K562 (cell line): ENCODE data around the gene ACTN2. TPM values are rescaled to one million over a fixed set of nuclear protein-coding genes. Genes with fewer than 3 reads are reported as not detected.

Experiments used
- DACH1 ChIP-seq: fragments of 450-650 bp; IDR thresholded peaks from 2 replicates; pipeline ENCODE4 v1.6.1; 2018; ENCODE audit not compliant: partially characterized antibody
- HDAC2 ChIP-seq: fragments of 450-650 bp; IDR thresholded peaks from 2 replicates; pipeline ENCODE4 v1.6.1; 2016; ENCODE audit warnings: mild to moderate bottlenecking
- NR2F6 ChIP-seq: fragments of 450-650 bp; formaldehyde crosslinking; IDR thresholded peaks from 2 replicates; pipeline ENCODE4 v1.4.0; 2020; ENCODE audit warnings: mild to moderate bottlenecking
- SIN3A ChIP-seq, 2 experiments: fragments of 150-350 bp in 1 of 2; IDR thresholded peaks; 2 replicates each; pipeline ENCODE4 v1.6.1; 2011 to 2016; ENCODE audit warnings: borderline replicate concordance in 2 of 2, low read depth in 2 of 2, low read length in 2 of 2, mild to moderate bottlenecking in 2 of 2, moderate library complexity in 2 of 2; ENCODE audit not compliant: control insufficient read depth in 1 of 2
- TCF3 ChIP-seq: sonication (generic); formaldehyde crosslinking; IDR thresholded peaks from 2 replicates; pipeline ENCODE4 v1.4.0; 2020; ENCODE audit warnings: mild to moderate bottlenecking, missing genetic modification reagents
- ZBTB8A ChIP-seq: fragments of 450-650 bp; IDR thresholded peaks from 2 replicates; pipeline ENCODE4 v1.6.1; 2018; ENCODE audit warnings: mild to moderate bottlenecking, moderate library complexity; ENCODE audit not compliant: partially characterized antibody
- ZNF354B ChIP-seq: fragments of 250-450 bp; sonication (Bioruptor Pico); IDR thresholded peaks from 2 replicates; pipeline ENCODE4 v1.4.0; 2020
- ZNF592 ChIP-seq: fragments of 450-650 bp; IDR thresholded peaks from 2 replicates; pipeline ENCODE4 v1.6.1; 2017; ENCODE audit warnings: antibody characterized with exemption, mild to moderate bottlenecking
- polyA plus RNA-seq, 8 experiments: library from polyadenylated mRNA; depleted of rRNA in 4 of 8; stranded (reverse) in 5 of 8; unstranded in 3 of 8; fragments of >200 nt; fragmentation: Nextera tagmentation in 2 of 8; fragmentation: Illumina TruSeq in 1 of 8; extraction: Ambion mirVana in 2 of 8; extraction: Trizol in 1 of 8; gene quantifications; 2 replicates each; pipeline versions ENCODE4 v1.2.1 to v1.2.3, GENCODE V29; 2011 to 2014; ENCODE audit warnings: inconsistent platforms in 1 of 8, missing spikeins in 1 of 8
- total RNA-seq, 7 experiments: library from RNA; depleted of rRNA in 6 of 7; stranded (reverse); fragments of >200 nt in 6 of 7; fragmentation: Illumina TruSeq in 2 of 7; extraction: Trizol in 2 of 7; gene quantifications; 2 replicates each; pipeline versions ENCODE4 v1.2.1 to v1.2.3, GENCODE V29; 2011 to 2021; ENCODE audit warnings: low replicate concordance in 1 of 7
- TF ChIP-seq, protein P1 (sequence below), 2 experiments: fragments of 450-650 bp in 1 of 2; sonication (generic) in 1 of 2; formaldehyde crosslinking in 1 of 2; IDR thresholded peaks; 2 replicates each; pipeline versions ENCODE4 v1.7.1 to v1.9.0; 2016 to 2022; ENCODE audit warnings: inconsistent platforms in 1 of 2, mild to moderate bottlenecking in 1 of 2, missing genetic modification reagents in 1 of 2
- TF ChIP-seq, protein P2 (sequence below): fragments of 250-450 bp; sonication (Bioruptor Pico); IDR thresholded peaks from 2 replicates; pipeline ENCODE4 v1.5.0; 2021
- TF ChIP-seq, protein P3 (sequence below): fragments of 250-450 bp; sonication (Bioruptor Pico); IDR thresholded peaks from 2 replicates; pipeline ENCODE4 v1.4.0; 2020; ENCODE audit warnings: mild to moderate bottlenecking

Gene ACTN2
- total and polyA plus RNA-seq, 9 of the 15 experiments (the other 6 are each of a cell fraction or from before 2014, with no cell fraction given): 0.18 to 0.94 (median 0.42) TPM

GRCh38 chr1:236759252-236759859, 73.1 kb downstream of the ACTN2 start (continued):
- TF ChIP-seq, protein P1, sequence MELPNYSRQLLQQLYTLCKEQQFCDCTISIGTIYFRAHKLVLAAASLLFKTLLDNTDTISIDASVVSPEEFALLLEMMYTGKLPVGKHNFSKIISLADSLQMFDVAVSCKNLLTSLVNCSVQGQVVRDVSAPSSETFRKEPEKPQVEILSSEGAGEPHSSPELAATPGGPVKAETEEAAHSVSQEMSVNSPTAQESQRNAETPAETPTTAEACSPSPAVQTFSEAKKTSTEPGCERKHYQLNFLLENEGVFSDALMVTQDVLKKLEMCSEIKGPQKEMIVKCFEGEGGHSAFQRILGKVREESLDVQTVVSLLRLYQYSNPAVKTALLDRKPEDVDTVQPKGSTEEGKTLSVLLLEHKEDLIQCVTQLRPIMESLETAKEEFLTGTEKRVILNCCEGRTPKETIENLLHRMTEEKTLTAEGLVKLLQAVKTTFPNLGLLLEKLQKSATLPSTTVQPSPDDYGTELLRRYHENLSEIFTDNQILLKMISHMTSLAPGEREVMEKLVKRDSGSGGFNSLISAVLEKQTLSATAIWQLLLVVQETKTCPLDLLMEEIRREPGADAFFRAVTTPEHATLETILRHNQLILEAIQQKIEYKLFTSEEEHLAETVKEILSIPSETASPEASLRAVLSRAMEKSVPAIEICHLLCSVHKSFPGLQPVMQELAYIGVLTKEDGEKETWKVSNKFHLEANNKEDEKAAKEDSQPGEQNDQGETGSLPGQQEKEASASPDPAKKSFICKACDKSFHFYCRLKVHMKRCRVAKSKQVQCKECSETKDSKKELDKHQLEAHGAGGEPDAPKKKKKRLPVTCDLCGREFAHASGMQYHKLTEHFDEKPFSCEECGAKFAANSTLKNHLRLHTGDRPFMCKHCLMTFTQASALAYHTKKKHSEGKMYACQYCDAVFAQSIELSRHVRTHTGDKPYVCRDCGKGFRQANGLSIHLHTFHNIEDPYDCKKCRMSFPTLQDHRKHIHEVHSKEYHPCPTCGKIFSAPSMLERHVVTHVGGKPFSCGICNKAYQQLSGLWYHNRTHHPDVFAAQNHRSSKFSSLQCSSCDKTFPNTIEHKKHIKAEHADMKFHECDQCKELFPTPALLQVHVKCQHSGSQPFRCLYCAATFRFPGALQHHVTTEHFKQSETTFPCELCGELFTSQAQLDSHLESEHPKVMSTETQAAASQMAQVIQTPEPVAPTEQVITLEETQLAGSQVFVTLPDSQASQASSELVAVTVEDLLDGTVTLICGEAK (IDR thresholded peaks at IDR 0.05): no peak
- TF ChIP-seq, protein P1 (CRISPR knock-in tag; IDR thresholded peaks at IDR 0.05): no peak
- TF ChIP-seq, protein P2, sequence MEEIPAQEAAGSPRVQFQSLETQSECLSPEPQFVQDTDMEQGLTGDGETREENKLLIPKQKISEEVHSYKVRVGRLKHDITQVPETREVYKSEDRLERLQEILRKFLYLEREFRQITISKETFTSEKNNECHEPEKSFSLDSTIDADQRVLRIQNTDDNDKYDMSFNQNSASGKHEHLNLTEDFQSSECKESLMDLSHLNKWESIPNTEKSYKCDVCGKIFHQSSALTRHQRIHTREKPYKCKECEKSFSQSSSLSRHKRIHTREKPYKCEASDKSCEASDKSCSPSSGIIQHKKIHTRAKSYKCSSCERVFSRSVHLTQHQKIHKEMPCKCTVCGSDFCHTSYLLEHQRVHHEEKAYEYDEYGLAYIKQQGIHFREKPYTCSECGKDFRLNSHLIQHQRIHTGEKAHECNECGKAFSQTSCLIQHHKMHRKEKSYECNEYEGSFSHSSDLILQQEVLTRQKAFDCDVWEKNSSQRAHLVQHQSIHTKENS (CRISPR knock-in tag): no peak
- no peak for TF ChIP-seq HDAC2
- TF ChIP-seq, protein P3, sequence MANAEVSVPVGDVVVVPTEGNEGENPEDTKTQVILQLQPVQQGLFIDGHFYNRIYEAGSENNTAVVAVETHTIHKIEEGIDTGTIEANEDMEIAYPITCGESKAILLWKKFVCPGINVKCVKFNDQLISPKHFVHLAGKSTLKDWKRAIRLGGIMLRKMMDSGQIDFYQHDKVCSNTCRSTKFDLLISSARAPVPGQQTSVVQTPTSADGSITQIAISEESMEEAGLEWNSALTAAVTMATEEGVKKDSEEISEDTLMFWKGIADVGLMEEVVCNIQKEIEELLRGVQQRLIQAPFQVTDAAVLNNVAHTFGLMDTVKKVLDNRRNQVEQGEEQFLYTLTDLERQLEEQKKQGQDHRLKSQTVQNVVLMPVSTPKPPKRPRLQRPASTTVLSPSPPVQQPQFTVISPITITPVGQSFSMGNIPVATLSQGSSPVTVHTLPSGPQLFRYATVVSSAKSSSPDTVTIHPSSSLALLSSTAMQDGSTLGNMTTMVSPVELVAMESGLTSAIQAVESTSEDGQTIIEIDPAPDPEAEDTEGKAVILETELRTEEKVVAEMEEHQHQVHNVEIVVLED (CRISPR knock-in tag): no peak
- TF ChIP-seq TCF3 (CRISPR knock-in tag): no peak
- no peak for TF ChIP-seq ZNF354B (CRISPR knock-in tag)
- TF ChIP-seq ZBTB8A: no peak
- TF ChIP-seq ZNF592: no peak
- TF ChIP-seq SIN3A (IDR thresholded peaks at IDR 0.05; ENCODE audit: borderline replicate concordance in 2 of 2, control insufficient read depth in 1 of 2, low read depth in 2 of 2, low read length in 2 of 2): no peak
- TF ChIP-seq NR2F6 (CRISPR knock-in tag): no peak
- TF ChIP-seq DACH1: no peak
